Ishikawa (cell line): ENCODE data around the gene OR4B1.

Experiments used
- CEBPB ChIP-seq: IDR thresholded peaks from 2 replicates; pipeline ENCODE4 v1.6.1; 2012
- CREB1 ChIP-seq: IDR thresholded peaks from 2 replicates; pipeline ENCODE4 v1.6.1; 2012; ENCODE audit warnings: low read depth
- EP300 ChIP-seq: IDR thresholded peaks from 2 replicates; pipeline ENCODE4 v1.6.1; 2012; ENCODE audit warnings: borderline replicate concordance
- FOXM1 ChIP-seq: IDR thresholded peaks from 2 replicates; pipeline ENCODE4 v1.6.1; 2012; ENCODE audit warnings: low read depth, borderline replicate concordance
- NFIC ChIP-seq: IDR thresholded peaks from 2 replicates; pipeline ENCODE4 v1.6.1; 2012
- RAD21 ChIP-seq: IDR thresholded peaks from 2 replicates; pipeline ENCODE4 v1.6.1; 2012; ENCODE audit warnings: low read depth
- TAF1 ChIP-seq: IDR thresholded peaks from 2 replicates; pipeline ENCODE4 v1.6.1; 2012; ENCODE audit warnings: low read depth, mild to moderate bottlenecking
- TCF12 ChIP-seq: IDR thresholded peaks from 2 replicates; pipeline ENCODE4 v1.6.1; 2012; ENCODE audit warnings: low read depth
- TEAD4 ChIP-seq: IDR thresholded peaks from 2 replicates; pipeline ENCODE4 v1.6.1; 2012
- YY1 ChIP-seq: IDR thresholded peaks from 2 replicates; pipeline ENCODE4 v1.6.1; 2012; ENCODE audit warnings: low read depth
- TF ChIP-seq, protein P1 (sequence below): IDR thresholded peaks from 2 replicates; pipeline ENCODE4 v1.6.1; 2012; ENCODE audit warnings: low read depth, mild to moderate bottlenecking

DNA sequence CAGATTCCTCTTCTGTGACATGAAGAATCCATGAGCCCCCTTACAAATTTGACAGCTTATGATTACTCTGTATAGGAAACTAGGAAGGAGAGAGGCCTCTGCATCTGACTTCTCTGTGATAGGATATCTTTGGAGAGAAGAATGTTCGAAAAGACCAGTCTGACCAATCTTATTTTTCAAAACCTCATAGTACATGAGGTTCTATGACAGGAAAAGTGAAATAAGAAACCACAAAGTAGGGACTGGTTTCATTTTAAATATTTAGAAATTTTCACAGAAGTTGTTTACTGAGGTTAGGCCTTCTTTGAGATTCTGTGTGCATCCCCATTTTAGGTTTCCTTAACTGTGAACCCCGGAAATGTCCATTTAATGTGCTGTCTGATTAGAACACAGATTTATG, 45.0 kb downstream of the OR4B1 start:
- TF ChIP-seq YY1: no peak
- TF ChIP-seq EP300: no peak
- no peak for TF ChIP-seq NFIC
- no peak for TF ChIP-seq CEBPB
- TF ChIP-seq TAF1: no peak
- no peak for TF ChIP-seq RAD21
- TF ChIP-seq, protein P1, sequence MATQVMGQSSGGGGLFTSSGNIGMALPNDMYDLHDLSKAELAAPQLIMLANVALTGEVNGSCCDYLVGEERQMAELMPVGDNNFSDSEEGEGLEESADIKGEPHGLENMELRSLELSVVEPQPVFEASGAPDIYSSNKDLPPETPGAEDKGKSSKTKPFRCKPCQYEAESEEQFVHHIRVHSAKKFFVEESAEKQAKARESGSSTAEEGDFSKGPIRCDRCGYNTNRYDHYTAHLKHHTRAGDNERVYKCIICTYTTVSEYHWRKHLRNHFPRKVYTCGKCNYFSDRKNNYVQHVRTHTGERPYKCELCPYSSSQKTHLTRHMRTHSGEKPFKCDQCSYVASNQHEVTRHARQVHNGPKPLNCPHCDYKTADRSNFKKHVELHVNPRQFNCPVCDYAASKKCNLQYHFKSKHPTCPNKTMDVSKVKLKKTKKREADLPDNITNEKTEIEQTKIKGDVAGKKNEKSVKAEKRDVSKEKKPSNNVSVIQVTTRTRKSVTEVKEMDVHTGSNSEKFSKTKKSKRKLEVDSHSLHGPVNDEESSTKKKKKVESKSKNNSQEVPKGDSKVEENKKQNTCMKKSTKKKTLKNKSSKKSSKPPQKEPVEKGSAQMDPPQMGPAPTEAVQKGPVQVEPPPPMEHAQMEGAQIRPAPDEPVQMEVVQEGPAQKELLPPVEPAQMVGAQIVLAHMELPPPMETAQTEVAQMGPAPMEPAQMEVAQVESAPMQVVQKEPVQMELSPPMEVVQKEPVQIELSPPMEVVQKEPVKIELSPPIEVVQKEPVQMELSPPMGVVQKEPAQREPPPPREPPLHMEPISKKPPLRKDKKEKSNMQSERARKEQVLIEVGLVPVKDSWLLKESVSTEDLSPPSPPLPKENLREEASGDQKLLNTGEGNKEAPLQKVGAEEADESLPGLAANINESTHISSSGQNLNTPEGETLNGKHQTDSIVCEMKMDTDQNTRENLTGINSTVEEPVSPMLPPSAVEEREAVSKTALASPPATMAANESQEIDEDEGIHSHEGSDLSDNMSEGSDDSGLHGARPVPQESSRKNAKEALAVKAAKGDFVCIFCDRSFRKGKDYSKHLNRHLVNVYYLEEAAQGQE: no peak
- no peak for TF ChIP-seq CREB1
- TF ChIP-seq FOXM1: no peak
- no peak for TF ChIP-seq TCF12
- TF ChIP-seq TEAD4: no peak
